H1 (cell line): ENCODE data around the gene TBCA. TPM values are rescaled to one million over a fixed set of nuclear protein-coding genes. Genes with fewer than 3 reads are reported as not detected.

Experiments used
- CTCF ChIA-PET: fragments of 300-600 bp; sonication (Branson Sonifier 250); formaldehyde crosslinking; loops from one replicate; lab custom pipeline; 2021; ENCODE audit not compliant: partially characterized antibody; lab: Charles Lee
- POLR2A ChIA-PET: fragments of 300-600 bp; sonication (Branson Sonifier 250); formaldehyde crosslinking; loops from one replicate; lab custom pipeline; 2021; ENCODE audit warnings: inconsistent platforms; ENCODE audit not compliant: partially characterized antibody; lab: Charles Lee
- DNase-seq, 2 experiments: peaks; one replicate each; pipeline versions ENCODE4 v3.0.0 to v3.0.0-alpha.2; 2010 to 2022; ENCODE audit warnings: low spot score in 2 of 2, low read depth in 1 of 2, mixed read lengths in 1 of 2
- FAIRE-seq: peaks from 2 replicates; lab custom pipeline; 2011; peaks lifted over from hg19 to GRCh38; lab: Jason Lieb, UNC
- H2AFZ ChIP-seq: 2 replicates; pipeline ENCODE4 v1.8.1; 2012; ENCODE audit warnings: low read length, inconsistent platforms
- H2AK5ac ChIP-seq: 2 replicates; pipeline ENCODE4 v1.6.1; 2013; ENCODE audit warnings: low read depth, low read length
- H2BK120ac ChIP-seq: replicated peaks from 2 replicates; pipeline ENCODE3; 2013; ENCODE audit warnings: low read depth, low read length, inconsistent platforms
- H2BK12ac ChIP-seq: 2 replicates; pipeline ENCODE4 v1.6.1; 2013; ENCODE audit warnings: low read depth, low read length
- H2BK15ac ChIP-seq: 2 replicates; pipeline ENCODE4 v1.6.1; 2013; ENCODE audit warnings: low read length
- H2BK20ac ChIP-seq: 2 replicates; pipeline ENCODE4 v1.6.1; 2013; ENCODE audit warnings: low read length
- H2BK5ac ChIP-seq: 2 replicates; pipeline ENCODE4 v1.6.1; 2013; ENCODE audit warnings: low read depth, low read length
- H3K14ac ChIP-seq: 2 replicates; pipeline ENCODE4 v1.6.1; 2013; ENCODE audit warnings: inconsistent platforms; ENCODE audit not compliant: insufficient read length
- H3K18ac ChIP-seq: 2 replicates; pipeline ENCODE4 v1.6.1; 2013; ENCODE audit warnings: low read length; ENCODE audit errors: extremely low read depth
- H3K23ac ChIP-seq: 2 replicates; pipeline ENCODE4 v1.6.1; 2013; ENCODE audit warnings: inconsistent platforms; ENCODE audit not compliant: insufficient read length
- H3K23me2 ChIP-seq: 2 replicates; pipeline ENCODE4 v1.6.1; 2013; ENCODE audit warnings: low read depth, low read length
- H3K27ac ChIP-seq: 2 replicates; pipeline ENCODE4 v1.6.1; 2011; ENCODE audit warnings: low read depth, low read length, inconsistent platforms
- H3K27me3 ChIP-seq, 4 experiments: replicated peaks in 1 of 4; 1 replicate in 1 of 4; 2 replicates in 3 of 4; pipeline versions ENCODE4 v1.6.1 to v1.8.1; 2011 to 2013; ENCODE audit warnings: low read length in 3 of 4, mild to moderate bottlenecking in 3 of 4, inconsistent platforms in 2 of 4, mixed read lengths in 2 of 4, moderate library complexity in 1 of 4; ENCODE audit not compliant: control insufficient read depth in 3 of 4, insufficient read depth in 3 of 4; ENCODE audit errors: extremely low read depth in 1 of 4
- H3K36me3 ChIP-seq, 4 experiments: 2 replicates each; pipeline versions ENCODE4 v1.6.1 to v1.8.1; 2011 to 2013; ENCODE audit warnings: mild to moderate bottlenecking in 4 of 4, low read length in 3 of 4, moderate library complexity in 2 of 4, control low read depth in 1 of 4, inconsistent platforms in 1 of 4; ENCODE audit not compliant: insufficient read depth in 4 of 4, control insufficient read depth in 2 of 4
- H3K4ac ChIP-seq: replicated peaks from 2 replicates; pipeline ENCODE3; 2013; ENCODE audit warnings: low read length, low read depth, mixed read lengths, inconsistent platforms; ENCODE audit not compliant: insufficient read length
- H3K4me1 ChIP-seq, 4 experiments: replicated peaks in 1 of 4; 1 replicate in 1 of 4; 2 replicates in 3 of 4; pipeline versions ENCODE4 v1.6.1 to v1.8.1; 2011 to 2013; ENCODE audit warnings: low read length in 3 of 4, inconsistent platforms in 2 of 4, mixed read lengths in 1 of 4; ENCODE audit not compliant: insufficient read depth in 4 of 4, control insufficient read depth in 3 of 4
- H3K4me2 ChIP-seq, 2 experiments: 2 replicates each; pipeline versions ENCODE4 v1.6.1 to v1.8.1; 2011 to 2013; ENCODE audit warnings: low read depth in 2 of 2, low read length in 2 of 2, control low read depth in 1 of 2, inconsistent platforms in 1 of 2, mild to moderate bottlenecking in 1 of 2; ENCODE audit not compliant: insufficient read depth in 1 of 2
- H3K4me3 ChIP-seq, 4 experiments: fragments of 200-600, 300-600 bp in 1 of 4; sonication (generic), shearing (Covaris generic), sonication (Bioruptor Twin) in 1 of 4; 2 replicates each; pipeline versions ENCODE4 v1.5.1 to v1.8.1; 2011 to 2016; ENCODE audit warnings: low read length in 4 of 4, low read depth in 3 of 4, control low read depth in 2 of 4, inconsistent platforms in 2 of 4, mild to moderate bottlenecking in 2 of 4, mixed read lengths in 1 of 4, moderate library complexity in 1 of 4; ENCODE audit not compliant: insufficient read depth in 2 of 4; ENCODE audit errors: extremely low read depth in 1 of 4
- H3K56ac ChIP-seq: replicated peaks from 2 replicates; pipeline ENCODE3; 2013; ENCODE audit warnings: low read depth, mild to moderate bottlenecking, mixed read lengths, low read length, inconsistent platforms; ENCODE audit not compliant: insufficient read length
- H3K79me1 ChIP-seq: 2 replicates; pipeline ENCODE4 v1.6.1; 2013; ENCODE audit warnings: low read depth, low read length, control low read depth
- H3K79me2 ChIP-seq, 2 experiments: 2 replicates each; pipeline versions ENCODE4 v1.6.1 to v1.8.1; 2012 to 2013; ENCODE audit warnings: low read length in 2 of 2, mild to moderate bottlenecking in 2 of 2, inconsistent platforms in 1 of 2; ENCODE audit not compliant: insufficient read depth in 2 of 2, control insufficient read depth in 1 of 2
- H3K9ac ChIP-seq, 4 experiments: replicated peaks in 1 of 4; 1 replicate in 1 of 4; 2 replicates in 3 of 4; pipeline versions ENCODE4 v1.6.1 to v1.8.1; 2011 to 2013; ENCODE audit warnings: low read depth in 3 of 4, low read length in 3 of 4, control low read depth in 2 of 4, mild to moderate bottlenecking in 2 of 4, moderate library complexity in 2 of 4, inconsistent platforms in 1 of 4; ENCODE audit errors: extremely low read depth in 1 of 4
- H3K9me3 ChIP-seq, 2 experiments: 2 replicates each; pipeline versions ENCODE4 v1.6.1 to v1.8.1; 2012 to 2013; ENCODE audit warnings: mild to moderate bottlenecking in 2 of 2, moderate library complexity in 2 of 2, control low read depth in 1 of 2, inconsistent platforms in 1 of 2, low read depth in 1 of 2, low read length in 1 of 2, mixed read lengths in 1 of 2; ENCODE audit not compliant: insufficient read depth in 2 of 2
- H4K20me1 ChIP-seq, 2 experiments: replicated peaks in 1 of 2; 2 replicates each; pipeline versions ENCODE3 to v1.8.1; 2011 to 2013; ENCODE audit warnings: inconsistent platforms in 2 of 2, low read length in 2 of 2, mild to moderate bottlenecking in 1 of 2; ENCODE audit not compliant: insufficient read depth in 2 of 2, control insufficient read depth in 1 of 2
- H4K5ac ChIP-seq: 2 replicates; pipeline ENCODE4 v1.6.1; 2013; ENCODE audit warnings: low read length, low read depth, mixed read lengths, inconsistent platforms; ENCODE audit not compliant: insufficient read length
- H4K8ac ChIP-seq: 2 replicates; pipeline ENCODE4 v1.8.0; 2013; ENCODE audit warnings: mild to moderate bottlenecking, moderate library complexity, low read length, inconsistent platforms; ENCODE audit not compliant: insufficient read depth; ENCODE audit errors: extremely low read depth
- H4K91ac ChIP-seq: replicated peaks from 2 replicates; pipeline ENCODE3; 2013; ENCODE audit warnings: low read length, mixed read lengths, inconsistent platforms; ENCODE audit not compliant: insufficient read length
- BRCA1 ChIP-seq: IDR thresholded peaks from 2 replicates; pipeline ENCODE4 v1.6.1; 2012; ENCODE audit warnings: low read depth, low read length, improper control_type of control experiment
- E2F6 ChIP-seq: IDR thresholded peaks from 2 replicates; pipeline ENCODE4 v1.6.1; 2012; ENCODE audit warnings: inconsistent platforms
- EP300 ChIP-seq, 2 experiments: IDR thresholded peaks; 1 replicate in 1 of 2; 2 replicates in 1 of 2; pipeline ENCODE4 v1.6.1; 2011 to 2012; ENCODE audit warnings: low read depth in 2 of 2, low read length in 2 of 2, mild to moderate bottlenecking in 2 of 2, borderline replicate concordance in 1 of 2, inconsistent platforms in 1 of 2, moderate library complexity in 1 of 2
- MAX ChIP-seq: IDR thresholded peaks from 2 replicates; pipeline ENCODE4 v1.6.1; 2012; ENCODE audit warnings: inconsistent platforms
- PHF8 ChIP-seq: fragments of 200-600 bp; sonication (generic); conservative IDR thresholded peaks from 2 replicates; pipeline ENCODE4 v1.7.1; 2012; ENCODE audit warnings: low read depth, mild to moderate bottlenecking, inconsistent platforms, low read length, moderate library complexity
- POLR2AphosphoS5 ChIP-seq: IDR thresholded peaks from 2 replicates; pipeline ENCODE4 v1.6.1; 2011; ENCODE audit warnings: low read depth, low read length
- POU5F1 ChIP-seq: IDR thresholded peaks from 2 replicates; pipeline ENCODE4 v1.6.1; 2011; ENCODE audit warnings: low read depth, mild to moderate bottlenecking, low read length, moderate library complexity
- SIRT6 ChIP-seq: IDR thresholded peaks from one replicate; pipeline ENCODE4 v1.7.1; 2012; ENCODE audit warnings: low read length, inconsistent platforms
- TAF7 ChIP-seq: optimal IDR thresholded peaks from 2 replicates; pipeline ENCODE3; 2011; ENCODE audit warnings: low read depth, mild to moderate bottlenecking, inconsistent platforms, low read length, moderate library complexity, borderline replicate concordance
- WGBS, 2 experiments: shearing (Covaris generic) in 1 of 2; methylation state at CpG; one replicate each; pipeline versions ENCODE4 v1.1.6 to v1.1.7; 2013 to 2015; ENCODE audit warnings: low lambda C conversion rate in 2 of 2, mixed read lengths in 2 of 2, inconsistent platforms in 1 of 2, low coverage in 1 of 2, missing lambda C conversion rate in 1 of 2; ENCODE audit not compliant: insufficient replicate concordance in 2 of 2, insufficient coverage in 1 of 2, insufficient read length in 1 of 2; ENCODE audit errors: extremely low coverage in 1 of 2, missing lambda C conversion rate in 1 of 2; 5-methylcytosine and 5-hydroxymethylcytosine counted together
- polyA plus RNA-seq, 7 experiments: library from polyadenylated mRNA; depleted of rRNA in 3 of 7; stranded (reverse) in 5 of 7; unstranded in 2 of 7; fragments of >200 nt in 5 of 7; fragments of 200-250 nt in 2 of 7; gene quantifications; 1 replicate in 5 of 7; 2 replicates in 1 of 7; 4 replicates in 1 of 7; pipeline versions ENCODE4 v1.2.1 to v1.2.3, GENCODE V29; 2011 to 2013; ENCODE audit warnings: missing spikeins in 2 of 7, mixed read lengths in 2 of 7
- total RNA-seq: library from RNA; stranded (reverse); fragmentation: NEBNext Ultra II Directional; extraction: Animal tissue kit (Norgen Biotek cat#: 25700); gene quantifications from 2 replicates; pipeline ENCODE4 v1.2.1, GENCODE V29; 2021

TBCA gene
- total and polyA plus RNA-seq, 2 of the 8 experiments (the other 6 are each of a cell fraction or from before 2014, with no cell fraction given), result 55.7 to 320 TPM

GRCh38 chr5:77785229-77785628, 9.1 kb upstream of the TBCA start:
- H2BK20ac ChIP-seq, result no peak overlapping the region
- H3K4me3 ChIP-seq, result no peak overlapping the region
- no peak overlapping the region for H2AK5ac ChIP-seq
- no peaks in the 10 kb centered on the region for H4K20me1 ChIP-seq
- no peaks in the 10 kb centered on the region for H3K9me3 ChIP-seq
- no peak overlapping the region for H2AFZ ChIP-seq
- no peaks in the 10 kb centered on the region for H3K23me2 ChIP-seq
- no peaks in the 10 kb centered on the region for H3K4me1 ChIP-seq
- no peak for DNase-seq
- H3K56ac ChIP-seq, result no peak overlapping the region
- H4K5ac ChIP-seq, result no peak overlapping the region
- H3K9ac ChIP-seq, result no peak overlapping the region
- H4K91ac ChIP-seq, result no peak overlapping the region
- CTCF ChIA-PET, result no interaction called here
- H4K8ac ChIP-seq, result no peak overlapping the region
- no peak overlapping the region for H2BK5ac ChIP-seq
- no peak overlapping the region for H3K4ac ChIP-seq
- H3K23ac ChIP-seq, result no peak overlapping the region
- 94% methylated on average over 17 of the region's 17 CpGs; no CpG with 5 or more reads in 1 of the 2 experiments for WGBS, 2 experiments
- no peak overlapping the region for H3K4me2 ChIP-seq
- H3K79me2 ChIP-seq, result no peaks in the 10 kb centered on the region
- H3K27me3 ChIP-seq, result no peaks in the 10 kb centered on the region
- no peak overlapping the region for H2BK120ac ChIP-seq
- H3K18ac ChIP-seq, result no peak overlapping the region
- POLR2A ChIA-PET, result no interaction called here
- no peaks in the 10 kb centered on the region for H3K36me3 ChIP-seq
- TF ChIP-seq BRCA1, result no peak
- TF ChIP-seq POLR2AphosphoS5, result no peak
- TF ChIP-seq EP300 (IDR thresholded peaks at IDR 0.05; ENCODE audit: borderline replicate concordance in 1 of 2, low read depth in 2 of 2, low read length in 2 of 2), result no peak
- TF ChIP-seq E2F6, result no peak
- TF ChIP-seq PHF8, result no peak
- no peak for TF ChIP-seq SIRT6
- no peak for TF ChIP-seq POU5F1
- no peak for TF ChIP-seq MAX
- no peak for TF ChIP-seq TAF7
- no peaks in the 10 kb centered on the region for H3K79me1 ChIP-seq
- H3K27ac ChIP-seq, result no peak overlapping the region
- no peak overlapping the region for H2BK12ac ChIP-seq
- no peak overlapping the region for H3K14ac ChIP-seq
- FAIRE-seq, result no peak
- H2BK15ac ChIP-seq, result no peak overlapping the region
